Measurements from ENCODE around the gene FXYD1.

DNA sequence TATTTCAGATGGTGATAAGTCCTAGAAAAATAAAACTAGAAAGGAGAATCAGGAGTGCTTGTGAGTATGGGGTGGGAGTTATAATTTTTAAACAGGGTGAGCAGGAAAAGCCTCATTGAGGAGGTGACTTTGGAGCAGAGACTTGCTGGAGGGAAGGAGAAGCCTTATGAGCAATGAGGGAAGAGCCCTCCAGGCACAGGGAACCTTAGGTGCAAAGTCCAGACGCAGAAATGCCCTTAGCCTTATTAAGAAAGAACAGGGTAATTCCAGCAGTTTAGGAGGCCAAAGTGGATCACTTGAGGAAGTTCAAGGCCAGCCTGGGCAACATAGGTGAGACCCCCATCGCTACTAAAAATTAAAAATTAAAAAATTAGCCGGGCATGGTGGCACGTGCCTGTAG lies 44.0 kb upstream of the FXYD1 start:
- TF ChIP-seq, protein P1, sequence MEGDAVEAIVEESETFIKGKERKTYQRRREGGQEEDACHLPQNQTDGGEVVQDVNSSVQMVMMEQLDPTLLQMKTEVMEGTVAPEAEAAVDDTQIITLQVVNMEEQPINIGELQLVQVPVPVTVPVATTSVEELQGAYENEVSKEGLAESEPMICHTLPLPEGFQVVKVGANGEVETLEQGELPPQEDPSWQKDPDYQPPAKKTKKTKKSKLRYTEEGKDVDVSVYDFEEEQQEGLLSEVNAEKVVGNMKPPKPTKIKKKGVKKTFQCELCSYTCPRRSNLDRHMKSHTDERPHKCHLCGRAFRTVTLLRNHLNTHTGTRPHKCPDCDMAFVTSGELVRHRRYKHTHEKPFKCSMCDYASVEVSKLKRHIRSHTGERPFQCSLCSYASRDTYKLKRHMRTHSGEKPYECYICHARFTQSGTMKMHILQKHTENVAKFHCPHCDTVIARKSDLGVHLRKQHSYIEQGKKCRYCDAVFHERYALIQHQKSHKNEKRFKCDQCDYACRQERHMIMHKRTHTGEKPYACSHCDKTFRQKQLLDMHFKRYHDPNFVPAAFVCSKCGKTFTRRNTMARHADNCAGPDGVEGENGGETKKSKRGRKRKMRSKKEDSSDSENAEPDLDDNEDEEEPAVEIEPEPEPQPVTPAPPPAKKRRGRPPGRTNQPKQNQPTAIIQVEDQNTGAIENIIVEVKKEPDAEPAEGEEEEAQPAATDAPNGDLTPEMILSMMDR (IDR thresholded peaks at IDR 0.05 in 4 of 5, conservative IDR thresholded peaks at IDR 0.05 in 1 of 5), result no peak
- no peak for TF ChIP-seq POLR2A (IDR thresholded peaks at IDR 0.05)

All from gastrocnemius medialis (tissue), 4 donors.